MV-4-11 (cell line): ENCODE results near the gene SDR42E1.

Experiments
- DNase-seq: peaks from one replicate; lab custom pipeline; 2025; lab: John Stamatoyannopoulos, UW

Gene SDR42E1, protein sequence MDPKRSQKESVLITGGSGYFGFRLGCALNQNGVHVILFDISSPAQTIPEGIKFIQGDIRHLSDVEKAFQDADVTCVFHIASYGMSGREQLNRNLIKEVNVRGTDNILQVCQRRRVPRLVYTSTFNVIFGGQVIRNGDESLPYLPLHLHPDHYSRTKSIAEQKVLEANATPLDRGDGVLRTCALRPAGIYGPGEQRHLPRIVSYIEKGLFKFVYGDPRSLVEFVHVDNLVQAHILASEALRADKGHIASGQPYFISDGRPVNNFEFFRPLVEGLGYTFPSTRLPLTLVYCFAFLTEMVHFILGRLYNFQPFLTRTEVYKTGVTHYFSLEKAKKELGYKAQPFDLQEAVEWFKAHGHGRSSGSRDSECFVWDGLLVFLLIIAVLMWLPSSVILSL

DNA sequence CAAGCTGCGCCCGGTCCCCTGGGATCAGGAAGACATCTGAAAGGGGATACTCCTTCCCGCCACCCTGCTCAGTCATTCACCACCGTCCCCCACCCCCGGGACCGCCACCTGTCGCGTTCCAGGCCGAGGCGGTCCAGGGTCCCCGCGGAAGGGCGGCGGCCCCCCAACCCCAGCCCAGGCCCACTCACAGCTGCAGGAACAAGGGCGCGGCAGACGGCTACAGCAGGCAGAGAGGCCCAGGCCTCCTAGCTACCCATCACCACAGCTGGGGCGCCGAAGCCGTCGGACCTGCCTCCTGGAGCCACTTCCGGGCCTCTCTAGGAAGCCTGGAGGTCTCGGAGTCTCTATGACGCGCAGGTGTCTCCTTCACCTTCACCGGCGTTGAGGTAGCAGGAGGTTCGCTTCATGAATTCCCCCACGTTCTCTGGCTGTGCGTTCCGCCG lies at the start of gene SDR42E1:
TSS of gene SDR42E1 (minus strand) at position 272 of the 443 bp plus-strand sequence. CDS start 10,612 bp downstream, outside the sequence.
- DNase-seq: no peak

DNA sequence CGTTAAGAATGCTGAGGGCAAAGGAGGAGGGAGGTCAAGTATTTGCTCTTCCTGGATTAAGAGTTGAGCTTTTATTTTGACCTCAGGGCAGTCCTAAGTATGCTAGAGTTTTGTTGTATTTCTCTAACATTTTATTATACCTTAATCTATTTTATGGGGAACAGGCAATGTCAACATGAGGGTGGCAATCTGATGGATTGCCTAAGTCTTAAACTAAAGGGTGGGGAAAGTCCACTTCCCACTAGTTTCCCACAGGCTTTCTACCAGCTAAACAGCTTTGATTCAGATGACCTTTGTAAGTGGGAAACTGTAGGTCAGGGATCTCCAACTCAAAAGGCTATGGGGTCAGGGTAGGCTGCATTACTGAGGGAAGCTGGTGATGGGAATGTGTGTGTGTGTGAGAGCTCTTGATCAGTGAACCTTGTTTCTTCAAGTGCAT lies 48.7 kb upstream of the SDR42E1 start:
- DNase-seq: no peak

DNA sequence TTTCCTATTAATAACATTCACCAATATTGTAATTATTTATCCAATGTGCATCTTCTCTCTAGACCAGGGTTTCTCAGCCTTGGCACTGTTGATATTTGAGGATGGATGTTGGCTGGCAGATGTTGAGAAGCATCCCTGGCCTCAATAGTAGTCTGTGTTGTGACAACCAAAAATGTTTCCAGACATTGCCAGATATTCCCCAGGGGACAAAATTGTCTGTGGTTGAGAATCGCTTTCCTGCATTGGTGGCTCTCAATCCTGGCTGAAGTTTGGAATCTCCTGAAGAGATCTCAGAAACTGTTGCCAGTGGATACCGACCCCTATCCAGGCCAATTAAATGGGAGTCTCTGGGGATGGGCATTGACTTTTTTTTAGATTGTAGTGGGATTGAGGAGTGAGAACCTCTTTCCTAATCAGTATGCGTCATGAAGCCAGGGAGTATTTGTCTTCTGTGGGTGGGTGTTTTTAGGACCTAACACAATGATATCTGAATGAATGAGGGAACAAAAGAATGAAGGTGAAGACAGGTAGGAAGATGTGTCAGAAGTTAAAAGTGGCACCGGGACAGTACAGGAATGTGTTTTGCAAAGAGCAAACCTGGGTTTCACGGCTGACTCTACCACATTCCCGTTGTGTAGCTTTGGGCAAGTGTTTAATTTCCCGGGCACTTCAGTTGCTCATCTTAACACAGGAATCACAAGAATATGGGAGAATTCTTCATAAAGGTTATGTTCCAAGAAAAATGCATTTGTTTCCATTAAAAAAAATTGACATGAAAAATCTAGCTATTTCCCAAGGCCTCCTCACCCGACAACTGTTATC lies 48.1 kb upstream of the SDR42E1 start:
- no peak for DNase-seq

- no peak for DNase-seq
Observed at GRCh38 chr16:82056550-82056896, 45.3 kb upstream of the SDR42E1 start.

DNA sequence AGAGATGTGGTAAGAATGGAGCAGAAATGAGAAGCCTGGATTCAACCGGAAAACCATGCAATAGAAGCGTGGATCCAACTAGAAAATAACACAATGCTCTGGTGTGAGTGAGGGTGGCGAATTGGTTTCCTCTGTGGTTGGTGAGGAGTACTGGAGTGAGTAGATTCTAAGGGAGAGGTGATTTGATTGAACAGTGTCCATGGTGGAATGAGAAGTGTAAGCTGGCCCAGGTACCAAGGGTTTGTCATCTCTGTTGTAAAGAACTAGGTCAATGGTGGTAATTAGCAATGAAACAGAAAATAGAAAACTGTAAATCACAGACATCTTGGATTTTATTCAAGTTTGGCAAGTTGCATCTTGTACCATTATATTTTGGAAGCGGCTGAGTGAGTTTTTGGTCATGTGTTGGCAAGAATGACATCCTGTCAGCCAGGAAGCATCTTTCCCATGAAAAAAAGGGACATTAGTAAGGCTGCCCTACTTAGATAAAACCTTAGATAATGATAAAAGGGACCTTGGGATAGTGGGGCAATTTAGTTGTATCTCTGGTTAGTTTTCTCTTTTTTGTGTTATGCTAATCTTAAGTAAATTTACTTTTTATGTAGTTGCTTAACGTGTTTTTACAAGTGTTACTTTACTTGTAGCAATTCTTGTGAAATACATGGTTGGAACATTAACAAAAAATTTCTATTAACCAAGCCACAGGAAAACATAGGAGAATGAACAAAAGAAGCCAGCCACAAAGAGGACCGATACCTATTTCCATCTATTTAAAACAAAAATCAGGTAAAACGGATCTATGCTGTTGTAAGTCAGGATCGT lies 44.7 kb upstream of the SDR42E1 start:
- DNase-seq: no peak

DNA sequence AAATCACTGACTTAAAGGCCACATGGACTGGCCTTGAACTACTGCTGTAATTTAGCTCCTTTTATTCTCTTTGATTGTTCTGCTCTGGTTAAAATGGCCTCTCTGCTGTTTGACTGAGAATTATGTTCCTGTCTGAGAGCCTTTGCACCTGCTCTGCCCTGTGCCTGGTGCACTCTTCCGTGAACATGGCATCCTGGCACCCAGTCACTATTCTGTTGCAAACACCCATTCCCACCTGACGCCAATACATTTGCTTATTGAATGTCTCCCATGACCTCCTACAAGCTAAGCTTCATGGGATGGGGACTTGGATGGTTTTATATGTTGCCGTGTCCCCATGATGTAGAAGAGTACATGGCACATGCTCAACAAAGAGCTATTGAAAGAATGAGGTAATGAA lies 43.8 kb upstream of the SDR42E1 start:
- DNase-seq: no peak

DNA sequence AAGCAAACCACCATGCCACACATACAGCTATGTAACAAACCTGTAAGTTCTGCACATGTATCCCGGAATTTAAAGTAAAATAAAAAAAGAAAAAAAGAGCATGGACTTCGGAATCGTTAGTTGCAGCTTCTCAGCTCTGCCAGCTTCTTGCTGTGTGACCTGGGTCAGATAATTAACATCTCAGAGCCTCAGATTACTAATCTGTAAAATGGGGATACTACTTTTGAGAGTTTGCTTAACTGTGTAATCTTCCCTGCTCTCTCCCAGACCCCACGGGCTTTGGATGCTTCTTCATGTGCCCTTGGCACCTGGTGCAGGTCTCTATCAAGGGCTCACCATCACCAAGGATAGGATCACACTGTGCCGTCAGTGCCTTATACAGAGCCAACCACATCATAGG lies 40.4 kb upstream of the SDR42E1 start:
- no peak for DNase-seq

- no peak for DNase-seq
Observed at GRCh38 chr16:82050909-82051357, 39.7 kb upstream of the SDR42E1 start.

DNA sequence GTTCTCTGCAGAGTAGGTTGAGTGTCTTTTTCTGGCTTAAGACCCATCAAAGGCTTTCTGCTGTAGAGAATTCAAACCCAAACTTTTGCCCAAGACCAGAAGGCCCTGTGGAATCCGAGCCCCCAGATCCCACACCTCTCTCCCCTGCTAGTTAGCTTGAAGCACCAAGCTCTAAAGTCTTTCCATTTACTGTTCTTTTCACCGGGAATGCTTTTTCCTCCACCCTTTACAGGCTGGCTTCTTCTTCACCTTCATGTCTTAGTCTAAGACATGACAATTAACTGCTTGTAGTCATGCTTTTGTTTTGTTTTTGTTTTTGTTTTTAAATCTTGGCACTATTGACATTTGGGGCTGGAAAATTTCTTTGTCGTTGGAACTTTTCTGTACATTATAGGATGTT lies 39.2 kb upstream of the SDR42E1 start:
- DNase-seq: no peak

GRCh38 chr16:82049484-82049883 lies 38.2 kb upstream of the SDR42E1 start:
- DNase-seq: no peak

DNA sequence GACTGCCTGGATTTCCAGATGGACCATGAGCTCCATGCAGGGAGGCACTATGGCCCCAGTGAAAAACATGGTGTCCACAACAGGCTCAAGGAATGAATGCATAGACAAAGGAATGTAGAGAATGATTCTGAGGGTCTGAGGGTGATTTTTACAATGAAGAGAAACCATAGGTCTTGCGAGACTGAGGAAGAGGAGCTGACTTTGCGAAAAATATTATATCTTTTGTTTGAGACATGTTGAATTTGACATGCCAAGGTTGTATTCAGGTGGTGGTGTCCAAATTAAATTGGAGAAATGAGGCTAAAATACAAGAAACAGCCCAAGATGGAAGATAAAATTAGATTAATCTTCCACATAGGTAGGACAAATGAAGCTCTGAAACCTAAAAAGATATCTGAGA lies 36.5 kb upstream of the SDR42E1 start:
- DNase-seq: no peak

DNA sequence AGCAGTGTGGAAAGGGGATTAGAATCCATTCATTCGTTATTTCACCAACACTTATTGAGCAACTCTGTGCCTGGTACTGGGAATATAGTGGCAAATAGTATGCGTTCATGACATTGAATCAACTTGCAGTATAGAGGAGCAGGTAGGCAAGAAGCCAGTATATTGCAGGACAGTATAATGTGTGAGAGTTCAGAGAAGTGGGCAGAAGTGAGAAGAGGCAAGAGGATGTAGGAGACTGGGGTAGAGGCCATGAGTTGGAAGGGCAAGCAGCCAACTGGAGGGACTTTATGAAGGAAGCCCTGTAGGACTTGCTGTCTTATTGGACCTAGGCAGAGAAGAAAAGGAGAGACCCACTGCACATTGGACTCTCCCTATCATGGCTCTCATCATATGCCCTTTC lies 36.1 kb upstream of the SDR42E1 start:
- no peak for DNase-seq

- DNase-seq: no peak
Observed at GRCh38 chr16:82046941-82047340, 35.7 kb upstream of the SDR42E1 start.

DNA sequence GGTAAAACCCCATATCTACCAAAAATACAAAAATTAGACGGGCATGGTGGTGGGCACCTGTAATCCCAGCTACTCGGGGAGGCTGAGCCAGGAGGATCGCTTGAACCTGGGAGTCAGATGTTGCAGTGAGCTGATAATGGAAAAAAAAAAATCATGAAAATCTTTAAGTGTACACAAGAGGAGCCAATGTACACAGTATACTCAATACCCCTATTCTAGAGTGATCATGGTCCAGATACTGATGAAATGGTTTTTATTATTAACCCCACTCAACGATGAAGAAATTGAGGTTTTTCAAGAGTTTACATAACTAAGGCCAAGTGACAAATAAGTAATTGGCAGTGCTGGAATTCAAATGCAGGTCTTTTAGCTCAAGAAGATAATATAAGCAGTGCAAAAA lies 35.3 kb upstream of the SDR42E1 start:
- DNase-seq: no peak

DNA sequence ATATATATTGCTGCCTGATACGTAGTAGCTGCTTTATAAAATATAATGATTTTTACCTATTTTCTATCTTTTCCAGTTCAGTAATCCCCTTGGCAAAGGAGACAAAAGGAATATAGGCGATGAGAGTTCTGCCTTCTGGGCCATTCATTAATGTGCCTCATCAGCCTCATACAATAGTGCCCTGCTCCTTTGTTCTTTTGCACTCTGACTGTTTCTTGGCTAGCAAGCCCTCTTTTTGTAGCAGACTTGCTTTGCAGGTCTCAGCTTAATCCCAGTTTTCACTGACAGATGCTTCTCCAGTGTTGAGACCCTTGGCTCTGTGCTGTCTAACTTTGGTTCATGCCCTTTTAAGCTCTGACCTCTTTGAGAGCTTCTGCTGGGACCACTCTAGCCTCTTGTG lies 34.2 kb upstream of the SDR42E1 start:
- no peak for DNase-seq

DNA sequence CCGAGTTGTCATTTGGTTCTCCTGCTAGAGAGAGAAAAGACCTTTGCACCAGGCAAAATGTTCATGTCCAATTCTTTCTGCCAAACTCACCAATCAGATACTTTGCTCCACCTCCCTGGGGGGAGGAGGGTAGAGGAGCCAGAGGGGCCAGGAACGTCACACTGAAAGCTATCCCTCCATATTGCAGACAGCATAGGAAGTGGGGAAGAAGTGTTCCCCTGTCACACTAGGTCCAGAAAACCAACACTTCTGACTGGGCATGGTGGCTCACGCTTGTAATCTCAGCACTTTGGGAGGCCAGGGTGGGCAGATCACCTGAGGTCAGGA lies 33.3 kb upstream of the SDR42E1 start:
- DNase-seq: no peak

DNA sequence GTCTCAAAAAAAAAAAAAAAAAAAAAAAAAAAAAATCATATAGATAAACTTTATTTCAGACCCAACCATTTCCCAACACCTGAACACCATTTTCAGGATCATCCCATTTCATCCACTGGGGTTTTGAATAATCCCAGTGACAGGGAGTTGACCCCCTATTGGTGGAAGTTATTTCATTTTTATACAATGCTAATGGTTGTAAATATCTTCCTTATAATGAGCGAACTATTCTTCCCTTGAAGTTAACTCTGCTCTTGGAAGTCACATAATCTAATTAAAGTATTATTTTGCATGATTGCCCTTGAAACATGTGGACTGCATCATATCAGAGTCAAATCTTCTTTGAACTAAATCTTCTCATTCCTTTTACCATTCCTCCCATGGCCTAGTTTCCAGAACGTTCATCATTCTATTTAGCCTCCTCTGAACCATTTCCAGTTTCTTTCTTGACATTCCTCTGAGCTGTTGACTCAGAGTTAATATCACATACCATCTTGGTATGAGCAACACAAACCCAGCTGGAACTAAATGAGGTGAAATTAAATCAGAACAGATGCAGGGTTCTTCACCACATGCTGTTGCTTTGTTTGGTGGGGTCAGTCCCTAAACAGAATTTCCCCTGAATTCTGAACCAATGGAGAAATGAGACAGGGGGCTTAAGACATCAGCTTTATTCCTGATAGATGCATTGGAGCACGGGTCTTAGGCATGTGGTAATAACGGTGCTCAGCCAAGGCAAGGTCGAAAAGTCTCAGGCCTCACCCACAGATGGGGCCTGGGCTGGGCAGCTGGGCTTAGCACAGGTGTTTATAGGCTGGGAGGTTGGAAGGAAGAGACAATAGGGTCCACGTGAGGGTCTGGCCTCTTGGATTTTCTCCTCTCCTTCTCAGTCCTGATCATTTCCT lies 32.7 kb upstream of the SDR42E1 start:
- no peak for DNase-seq

DNA sequence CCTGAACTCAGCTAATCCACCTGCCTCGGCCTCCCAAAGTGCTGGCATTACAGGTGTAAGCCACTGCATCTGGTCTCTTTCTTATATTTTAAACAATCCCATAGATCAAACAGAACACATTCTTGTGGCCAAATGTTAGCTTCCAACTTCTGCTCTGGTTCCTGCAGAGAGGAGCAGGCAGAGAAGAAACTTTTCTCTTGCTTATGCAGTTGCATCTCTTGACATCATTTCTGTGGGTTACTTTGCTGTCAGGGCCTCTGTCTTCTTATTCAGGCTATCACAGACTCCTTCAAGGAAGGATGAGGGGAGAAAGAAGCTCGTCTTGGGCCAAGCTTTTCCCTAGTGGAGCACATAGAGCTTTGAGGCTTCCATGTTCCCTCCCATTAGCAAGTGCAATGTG lies 31.6 kb upstream of the SDR42E1 start:
- DNase-seq: no peak

DNA sequence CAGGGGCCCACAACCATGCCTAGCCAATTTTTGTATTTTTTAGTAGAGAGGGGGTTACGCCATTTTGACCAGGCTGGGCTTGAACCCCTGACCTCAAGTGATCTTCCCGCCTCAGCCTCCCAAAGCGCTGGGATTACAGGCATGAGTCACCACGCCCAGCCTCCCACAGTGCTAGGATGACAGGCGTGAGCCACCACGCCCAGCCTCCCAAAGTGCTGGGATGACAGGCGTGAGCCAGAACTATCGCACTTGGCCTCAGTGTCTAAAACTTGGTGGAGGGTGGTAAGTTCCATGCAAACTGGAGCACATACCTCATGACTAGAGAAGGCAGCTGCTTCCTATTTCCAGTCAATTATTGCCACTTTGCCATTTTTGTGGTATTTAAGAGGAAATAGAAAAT lies 30.9 kb upstream of the SDR42E1 start:
- DNase-seq: no peak

GRCh38 chr16:82041542-82041941 lies 30.3 kb upstream of the SDR42E1 start:
- DNase-seq: no peak

GRCh38 chr16:82040296-82040695 lies 29.0 kb upstream of the SDR42E1 start:
- DNase-seq: no peak
